IPS-18a (cell line): ENCODE measurements around the gene SCYL1.

Experiments
- H3K27ac ChIP-seq: one replicate; pipeline ENCODE4 v1.5.1; 2013; ENCODE audit warnings: low read length
- H3K27me3 ChIP-seq: one replicate; pipeline ENCODE4 v1.6.1; 2013; ENCODE audit warnings: mild to moderate bottlenecking, low read length; ENCODE audit not compliant: control insufficient read depth, insufficient read depth
- H3K36me3 ChIP-seq: one replicate; pipeline ENCODE4 v1.6.1; 2013; ENCODE audit warnings: low read depth, low read length; ENCODE audit not compliant: control insufficient read depth
- H3K4me1 ChIP-seq: one replicate; pipeline ENCODE4 v1.6.1; 2013; ENCODE audit warnings: low read depth, low read length; ENCODE audit not compliant: control insufficient read depth
- H3K4me3 ChIP-seq: one replicate; pipeline ENCODE4 v1.5.1; 2013; ENCODE audit warnings: low read length
- H3K9ac ChIP-seq: one replicate; pipeline ENCODE4 v1.6.1; 2013; ENCODE audit warnings: mild to moderate bottlenecking, low read length, moderate library complexity
- H3K9me3 ChIP-seq: one replicate; pipeline ENCODE4 v1.6.1; 2013; ENCODE audit warnings: low read depth, low read length; ENCODE audit not compliant: control insufficient read depth

Gene SCYL1

GRCh38 chr11:65497141-65498041 is 27.5 kb upstream of the SCYL1 start:
- no peaks in the 10 kb centered on the region for H3K9me3 ChIP-seq
- peak overlapping the region; percentile 100 for H3K9ac ChIP-seq
- H3K4me3 ChIP-seq: peak overlapping the region; percentile 93
- H3K27me3 ChIP-seq: no peaks in the 10 kb centered on the region
- H3K27ac ChIP-seq: peak overlapping the region; percentile 100
- peaks cover 17% of the 10 kb centered on the region for H3K36me3 ChIP-seq
- H3K4me1 ChIP-seq: peaks cover 39% of the 10 kb centered on the region

- Histone ChIP-seq H3K9me3 (no peaks in the 10 kb centered on the region), H3K9ac (peak overlapping the region; percentile 100), H3K4me1 (peaks cover 31% of the 10 kb centered on the region), H3K36me3 (peaks cover 25% of the 10 kb centered on the region), H3K27me3 (no peaks in the 10 kb centered on the region), H3K27ac (peak overlapping the region; percentile 100), H3K4me3 (peak overlapping the region; percentile 93)
Observed at GRCh38 chr11:65498042-65498726, 26.7 kb upstream of the SCYL1 start.

GRCh38 chr11:65498727-65498976 is 26.2 kb upstream of the SCYL1 start:
- peaks cover 30% of the 10 kb centered on the region for H3K36me3 ChIP-seq
- H3K9ac ChIP-seq: peak overlapping the region; percentile 100
- H3K27me3 ChIP-seq: no peaks in the 10 kb centered on the region
- H3K4me1 ChIP-seq: peaks cover 27% of the 10 kb centered on the region
- peak overlapping the region; percentile 100 for H3K27ac ChIP-seq
- H3K4me3 ChIP-seq: peak overlapping the region; percentile 93
- no peaks in the 10 kb centered on the region for H3K9me3 ChIP-seq

GRCh38 chr11:65498977-65499712 is 25.7 kb upstream of the SCYL1 start, which contains the start of gene MALAT1:
MALAT1 (plus strand) TSS chr11:65499045.
- Histone ChIP-seq H3K9ac (peak within 1 kb of the TSS; percentile 100), H3K36me3 (peaks cover 35% of the 10 kb centered on the region), H3K4me3 (peak within 1 kb of the TSS; percentile 93), H3K4me1 (peaks cover 28% of the 10 kb centered on the region), H3K9me3 (no peaks in the 10 kb centered on the region), H3K27ac (peak within 1 kb of the TSS; percentile 100), H3K27me3 (no peaks in the 10 kb centered on the region)

- H3K36me3 ChIP-seq: peaks cover 42% of the 10 kb centered on the region
- peak overlapping the region; percentile 90 for H3K27ac ChIP-seq
- peaks cover 31% of the 10 kb centered on the region for H3K4me1 ChIP-seq
Observed at GRCh38 chr11:65499713-65500386, 25.0 kb upstream of the SCYL1 start.

GRCh38 chr11:65500387-65501185 is 24.3 kb upstream of the SCYL1 start:
- Histone ChIP-seq H3K9me3 (no peaks in the 10 kb centered on the region), H3K4me1 (peaks cover 37% of the 10 kb centered on the region), H3K9ac (peak overlapping the region; percentile 100), H3K27ac (no peak overlapping the region), H3K4me3 (peak overlapping the region; percentile 93), H3K36me3 (peaks cover 49% of the 10 kb centered on the region), H3K27me3 (no peaks in the 10 kb centered on the region)

More at GRCh38 chr11:65499713-65500386, 25.0 kb upstream of the SCYL1 start:
- peak overlapping the region; percentile 93 for H3K4me3 ChIP-seq
- H3K9me3 ChIP-seq: no peaks in the 10 kb centered on the region
- peak overlapping the region; percentile 100 for H3K9ac ChIP-seq
- no peaks in the 10 kb centered on the region for H3K27me3 ChIP-seq

- Histone ChIP-seq H3K27ac (no peak overlapping the region), H3K36me3 (peaks cover 55% of the 10 kb centered on the region), H3K9me3 (no peaks in the 10 kb centered on the region), H3K4me1 (peaks cover 39% of the 10 kb centered on the region), H3K27me3 (no peaks in the 10 kb centered on the region), H3K9ac (peak overlapping the region; percentile 100), H3K4me3 (peak overlapping the region; percentile 93)
Observed at GRCh38 chr11:65501186-65501471, 23.8 kb upstream of the SCYL1 start.

GRCh38 chr11:65501472-65502273 is 23.2 kb upstream of the SCYL1 start:
- Histone ChIP-seq H3K27me3 (no peaks in the 10 kb centered on the region), H3K27ac (no peak overlapping the region), H3K9ac (peak overlapping the region; percentile 100), H3K9me3 (no peaks in the 10 kb centered on the region), H3K4me3 (peak overlapping the region; percentile 93), H3K36me3 (peaks cover 58% of the 10 kb centered on the region), H3K4me1 (peaks cover 33% of the 10 kb centered on the region)

GRCh38 chr11:65502274-65502554 is 22.7 kb upstream of the SCYL1 start:
- H3K4me3 ChIP-seq: peak overlapping the region; percentile 93
- H3K4me1 ChIP-seq: peaks cover 28% of the 10 kb centered on the region
- H3K9me3 ChIP-seq: no peaks in the 10 kb centered on the region
- H3K27me3 ChIP-seq: no peaks in the 10 kb centered on the region
- H3K27ac ChIP-seq: no peak overlapping the region
- H3K9ac ChIP-seq: peak overlapping the region; percentile 100
- peaks cover 58% of the 10 kb centered on the region for H3K36me3 ChIP-seq

- H3K9me3 ChIP-seq: no peaks in the 10 kb centered on the region
- peaks cover 31% of the 10 kb centered on the region for H3K4me1 ChIP-seq
- no peaks in the 10 kb centered on the region for H3K27me3 ChIP-seq
- H3K36me3 ChIP-seq: peaks cover 58% of the 10 kb centered on the region
- peak overlapping the region; percentile 93 for H3K4me3 ChIP-seq
- peak overlapping the region; percentile 100 for H3K9ac ChIP-seq
- no peak overlapping the region for H3K27ac ChIP-seq
Observed at GRCh38 chr11:65502555-65503367, 22.1 kb upstream of the SCYL1 start.
